Stimulated activated CD4-positive, alpha-beta T cell treated with anti-CD3 and anti-CD28 coated beads, Interleukin-12 subunit alpha, Interleukin-12 subunit beta, amount 100 ng/mL, for 24 hours (primary cell): ENCODE data around the gene PRDM16.

ENCODE experiments used
- DNase-seq, 2 experiments: peaks; one replicate each; pipeline ENCODE4 v3.0.0-alpha.2; 2020; ENCODE audit warnings: low read depth in 2 of 2

The PRDM16 gene

DNA sequence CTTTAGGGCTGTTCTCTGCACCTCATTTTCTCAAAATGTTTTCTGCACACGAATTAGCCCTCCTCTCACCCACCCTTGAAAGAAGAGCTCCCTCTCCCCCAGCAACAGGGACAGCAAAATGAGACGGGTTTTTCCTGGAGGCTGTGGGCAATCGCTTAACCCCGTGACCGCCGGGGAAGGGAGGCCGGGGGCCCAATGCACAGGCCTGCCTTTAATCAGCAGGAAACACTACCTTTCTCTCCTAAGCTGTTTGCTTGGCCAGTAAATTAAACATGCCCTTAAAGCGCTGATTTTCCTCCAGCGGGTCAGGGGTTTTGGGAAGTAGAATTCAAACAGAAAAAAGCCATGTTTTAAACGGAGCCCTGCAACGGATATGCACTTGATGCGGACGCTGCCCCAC lies 114.4 kb downstream of the PRDM16 start:
- no peak for DNase-seq

DNA sequence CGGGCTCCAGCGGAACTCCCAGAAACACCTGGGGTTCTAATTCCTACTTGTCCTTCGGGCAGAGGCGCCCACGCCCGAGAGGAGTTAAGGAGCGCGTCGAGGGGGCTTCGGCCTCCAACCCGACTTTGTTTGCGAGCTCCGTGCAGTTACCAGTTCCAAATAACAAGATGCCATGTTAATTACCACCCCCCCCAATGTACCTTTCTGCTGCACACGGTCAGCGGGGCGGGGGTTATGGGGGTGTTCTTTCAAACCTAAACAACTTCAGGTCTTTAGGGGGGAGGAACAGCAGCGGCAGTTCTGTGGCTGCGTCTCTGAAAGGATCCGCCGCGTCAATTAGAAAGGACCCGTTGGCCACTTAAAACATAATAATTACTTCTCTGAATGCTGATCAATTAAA lies 114.8 kb downstream of the PRDM16 start:
- no peak for DNase-seq

DNA sequence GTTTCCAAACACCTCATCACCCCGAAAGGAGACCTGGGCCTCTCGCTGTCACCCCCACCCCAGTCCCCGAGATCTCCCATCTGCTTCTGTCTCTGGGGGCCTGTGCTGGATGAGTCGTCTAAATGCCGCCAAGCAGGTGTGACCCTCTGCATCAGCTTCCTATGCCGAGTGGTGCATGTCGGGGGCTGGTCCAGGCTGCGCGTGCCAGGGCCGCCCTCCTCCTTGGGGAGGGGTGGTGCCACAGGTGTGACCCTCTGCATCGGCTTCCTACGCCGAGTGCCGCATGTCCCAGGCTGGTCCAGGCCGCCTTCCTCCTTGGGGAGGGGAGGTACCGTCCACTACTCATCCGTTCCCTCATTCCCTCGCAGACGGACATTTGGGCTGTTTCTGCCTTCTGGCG lies 115.7 kb downstream of the PRDM16 start:
- DNase-seq: no peak

DNA sequence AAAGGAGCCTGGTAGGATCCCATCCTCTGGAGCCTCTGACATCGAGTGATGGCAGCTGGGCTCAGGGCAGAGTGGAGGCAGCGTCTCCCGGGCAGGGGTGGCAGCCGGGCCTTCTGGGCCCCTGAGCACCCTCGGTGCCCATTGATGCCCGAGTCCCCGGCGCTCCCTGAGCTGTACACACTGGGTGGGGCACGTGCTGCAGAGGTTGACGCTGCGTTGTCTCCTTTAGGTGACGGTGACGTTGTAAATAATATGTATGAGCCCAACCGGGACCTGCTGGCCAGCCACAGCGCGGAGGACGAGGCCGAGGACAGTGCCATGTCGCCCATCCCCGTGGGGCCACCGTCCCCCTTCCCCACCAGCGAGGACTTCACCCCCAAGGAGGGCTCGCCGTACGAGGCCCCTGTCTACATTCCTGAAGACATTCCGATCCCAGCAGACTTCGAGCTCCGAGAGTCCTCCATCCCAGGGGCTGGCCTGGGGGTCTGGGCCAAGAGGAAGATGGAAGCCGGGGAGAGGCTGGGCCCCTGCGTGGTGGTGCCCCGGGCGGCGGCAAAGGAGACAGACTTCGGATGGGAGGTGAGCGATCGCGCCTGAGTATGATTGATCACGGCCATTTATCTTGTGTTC lies 117.0 kb downstream of the PRDM16 start:
- no peak for DNase-seq

DNA sequence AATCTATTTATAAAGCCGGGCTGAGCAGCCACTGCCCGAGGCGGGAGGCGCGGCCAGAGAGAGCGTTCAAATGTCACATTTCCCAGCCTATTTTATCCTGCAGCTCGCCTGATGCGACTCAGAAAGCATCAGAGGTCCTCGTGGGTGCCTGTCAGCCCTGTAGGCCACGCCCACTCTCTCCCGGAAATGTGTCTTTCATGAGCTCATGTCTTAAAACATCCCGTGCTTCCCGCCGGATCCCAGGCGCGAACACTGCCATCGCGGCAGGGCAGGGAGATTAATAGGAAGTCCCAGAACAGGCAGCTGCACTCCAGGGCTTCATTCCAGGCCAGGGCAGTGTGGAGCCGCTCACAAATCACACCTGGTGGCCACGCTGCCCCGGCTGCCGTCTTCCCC lies 117.5 kb downstream of the PRDM16 start:
- no peak for DNase-seq

DNA sequence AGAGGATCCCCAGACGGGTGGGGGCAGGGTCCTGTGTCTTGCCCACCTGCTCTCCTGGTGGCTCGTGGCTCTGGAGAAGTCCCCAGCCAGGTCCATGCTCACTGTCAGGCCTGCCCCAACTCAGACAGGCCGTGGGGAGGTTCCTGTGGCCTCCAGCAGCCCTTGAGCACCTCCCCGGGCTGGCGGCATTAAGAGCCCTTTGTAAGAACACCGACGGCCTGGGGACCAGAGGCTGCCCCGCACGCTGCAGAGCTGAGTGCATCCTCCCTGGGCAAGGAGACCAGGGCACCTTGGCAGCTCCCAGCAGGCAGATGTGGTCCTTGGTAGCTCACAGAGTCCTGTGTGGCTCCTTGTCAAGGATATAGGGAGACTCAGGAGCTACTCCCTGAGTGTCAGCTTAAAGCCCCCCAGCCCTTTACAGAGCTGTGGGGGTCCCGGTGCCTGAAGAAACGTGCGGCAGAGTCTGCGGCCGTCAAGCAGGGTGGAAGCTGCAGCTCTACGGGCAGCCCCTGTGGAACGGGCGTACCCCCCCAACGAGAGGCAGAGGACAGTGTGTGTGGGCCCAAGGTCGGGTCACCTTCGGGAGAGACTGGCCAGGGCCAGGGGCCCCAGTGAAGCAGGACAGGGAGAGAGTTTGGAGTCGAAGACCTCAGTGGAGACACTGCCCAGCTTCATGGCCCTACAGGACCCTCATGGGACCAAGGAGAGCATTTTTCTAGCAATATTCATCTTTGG lies 118.6 kb downstream of the PRDM16 start:
- DNase-seq: no peak

DNA sequence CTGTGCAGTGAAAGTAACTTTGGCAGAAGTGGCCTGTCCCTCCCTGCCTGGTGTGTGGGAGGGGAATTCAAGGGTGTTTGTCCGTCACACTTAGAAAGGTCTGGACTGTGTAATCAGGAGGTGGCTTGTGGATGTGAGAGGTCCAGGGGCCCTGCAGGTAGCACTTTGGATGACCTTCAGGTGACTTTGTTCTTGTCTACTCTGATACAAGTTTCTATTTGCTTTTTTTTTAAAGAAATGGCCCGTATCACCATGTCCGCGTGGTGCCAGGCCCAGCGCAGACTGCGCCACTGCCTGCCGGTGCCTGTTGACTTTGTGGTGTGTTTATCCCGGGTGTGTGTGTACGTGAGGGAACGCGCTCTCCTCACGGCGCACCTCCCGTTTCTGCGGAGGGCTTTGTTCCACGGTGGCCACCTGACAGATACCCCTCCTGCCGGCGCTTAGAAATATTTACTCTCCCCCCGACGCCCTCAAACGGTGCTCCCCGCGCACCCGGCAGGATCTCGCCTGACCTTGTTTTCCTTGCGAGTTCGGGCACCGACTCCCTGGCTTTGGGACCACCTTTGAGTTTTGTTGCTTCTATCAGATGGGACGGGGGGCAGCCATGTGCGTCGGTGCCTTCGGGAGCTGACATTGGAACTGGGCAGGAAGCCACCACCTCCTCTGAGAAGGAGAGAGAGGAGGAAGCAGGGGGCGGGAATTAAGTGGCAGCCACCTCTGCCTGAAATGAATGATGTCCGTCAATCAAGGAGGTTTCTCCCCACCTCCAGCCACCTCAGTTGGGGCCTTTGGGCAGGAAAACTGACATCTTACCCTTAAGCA lies 119.4 kb downstream of the PRDM16 start:
- no peak for DNase-seq

DNA sequence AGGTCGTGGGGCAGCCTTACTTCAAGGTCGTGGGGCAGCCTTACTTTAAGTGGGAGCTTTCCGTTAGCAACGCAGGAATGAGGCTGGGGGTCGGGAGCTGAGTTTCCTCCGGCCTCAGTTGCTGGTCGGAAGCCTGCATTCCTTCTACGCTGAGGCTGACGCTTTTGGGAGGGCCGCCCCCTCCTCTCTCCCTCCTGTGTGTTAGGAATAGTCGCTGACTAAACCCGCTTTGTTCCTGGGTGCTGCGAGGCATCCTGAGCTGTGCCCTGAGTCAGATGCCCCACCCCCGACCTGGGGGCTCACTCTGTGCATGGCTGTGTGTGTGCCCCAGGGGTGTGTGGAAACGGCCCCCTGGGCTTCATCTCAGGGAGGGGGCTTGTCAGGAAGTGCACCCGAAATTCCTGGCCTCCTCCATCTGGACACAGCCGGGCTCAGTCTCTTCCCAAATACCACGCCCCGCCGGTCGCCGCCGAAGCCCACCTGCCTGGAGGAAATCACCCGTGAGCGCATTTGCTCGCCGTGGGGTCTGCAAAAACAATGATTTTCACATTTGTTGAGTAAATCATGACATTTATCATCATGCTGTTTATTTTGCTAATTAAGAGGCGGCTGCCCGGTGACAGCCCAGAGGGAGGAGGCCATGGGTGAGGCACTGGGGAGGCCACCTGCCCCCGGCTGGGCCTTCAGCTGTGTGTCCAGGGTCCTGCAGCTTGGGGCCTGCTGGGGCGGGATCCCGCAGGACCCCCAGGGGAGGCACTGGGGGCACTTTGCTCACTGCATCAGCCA lies 121.4 kb downstream of the PRDM16 start:
- no peak for DNase-seq

DNA sequence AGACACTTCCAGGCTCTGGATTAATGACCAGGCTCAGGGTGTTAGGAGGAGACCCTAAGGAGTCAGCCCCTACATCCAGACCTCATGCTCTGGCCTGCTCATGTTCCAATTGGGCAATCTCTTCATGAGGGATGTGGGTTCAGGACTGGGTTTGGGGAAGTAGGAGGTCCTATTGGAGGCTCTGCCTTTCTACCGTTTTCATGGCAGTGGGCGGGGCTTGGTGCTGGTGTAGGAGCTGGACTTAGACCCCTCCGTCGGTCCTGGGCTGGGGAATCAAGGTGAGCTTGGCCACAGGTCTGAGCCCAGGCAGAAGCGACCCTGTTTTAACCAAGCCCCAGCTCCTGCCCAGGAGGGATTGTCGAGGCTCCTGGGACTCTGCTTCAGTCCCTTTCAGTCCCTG lies 123.4 kb downstream of the PRDM16 start:
- no peak for DNase-seq

DNA sequence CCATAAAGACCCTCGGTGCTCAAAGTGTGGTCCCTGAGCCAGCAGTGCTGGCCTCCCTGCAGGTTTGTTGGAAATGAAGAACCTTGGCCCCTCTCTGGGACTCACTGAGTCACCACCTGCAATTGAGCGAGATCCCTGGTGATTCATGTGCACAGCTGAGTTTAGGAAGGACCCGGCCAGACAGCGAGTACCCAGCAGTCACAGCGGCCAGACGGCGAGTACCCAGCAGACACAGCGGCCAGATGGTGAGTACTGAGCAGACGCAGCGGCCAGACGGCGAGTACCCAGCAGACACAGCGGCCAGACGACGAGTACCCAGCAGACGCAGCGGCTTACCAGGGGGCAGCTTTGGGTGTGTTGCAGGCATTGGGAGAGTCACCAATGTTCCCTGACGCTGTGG lies 123.8 kb downstream of the PRDM16 start:
- no peak for DNase-seq

DNA sequence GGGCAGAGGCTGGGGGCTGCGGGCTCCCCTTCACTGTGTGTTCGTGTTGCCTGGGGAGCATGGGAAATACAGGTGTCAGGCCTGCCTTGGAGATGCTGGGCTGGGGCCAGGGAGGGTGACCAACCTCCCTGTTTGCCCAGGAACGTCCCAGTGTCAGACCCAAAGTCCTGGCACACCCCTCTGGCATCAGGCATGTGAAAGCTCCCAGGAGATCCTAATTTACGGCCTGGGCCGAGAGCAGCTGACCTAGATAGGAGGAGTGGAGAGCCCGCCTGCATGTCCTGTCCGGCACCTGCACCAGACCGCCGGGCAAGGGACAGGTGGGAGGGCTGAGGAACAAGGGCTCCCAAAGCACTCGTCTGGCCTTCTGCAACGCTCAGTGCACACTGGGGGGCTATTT lies 124.8 kb downstream of the PRDM16 start:
- no peak for DNase-seq

DNA sequence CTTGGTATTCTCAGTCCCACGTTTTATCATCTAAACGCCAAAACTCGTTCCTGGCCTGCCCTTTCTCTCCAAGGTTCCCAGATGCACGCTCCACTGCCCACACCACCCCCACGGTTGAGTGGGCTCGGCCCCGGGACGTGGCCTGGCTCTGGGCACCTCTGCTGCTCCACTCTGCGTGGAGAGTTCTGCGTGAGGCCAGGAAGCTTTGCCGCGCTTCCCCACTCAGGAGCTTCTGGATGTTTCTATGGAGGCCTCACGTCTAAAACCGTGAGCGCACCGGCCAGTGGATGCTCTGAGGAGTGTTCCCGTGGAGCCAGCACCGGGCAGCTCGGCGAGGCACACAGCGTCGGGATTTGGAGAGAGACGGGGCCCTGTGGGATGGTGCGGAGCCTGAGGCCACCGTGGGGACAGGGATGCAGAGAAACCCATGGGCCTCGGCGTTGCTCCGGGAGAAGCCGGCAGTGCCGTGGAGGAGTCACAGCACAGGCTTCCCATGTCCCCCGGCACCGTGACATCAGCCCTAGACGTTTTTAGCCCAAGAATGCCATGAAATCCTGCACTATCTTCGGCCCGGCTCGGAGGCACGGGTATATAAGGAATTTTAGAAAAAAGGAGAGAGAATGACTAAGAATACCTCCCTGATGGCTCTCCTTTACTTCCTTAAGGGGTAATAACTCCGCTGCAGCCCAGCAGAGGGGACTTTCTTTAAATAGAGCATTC lies 125.9 kb downstream of the PRDM16 start:
- DNase-seq: no peak

DNA sequence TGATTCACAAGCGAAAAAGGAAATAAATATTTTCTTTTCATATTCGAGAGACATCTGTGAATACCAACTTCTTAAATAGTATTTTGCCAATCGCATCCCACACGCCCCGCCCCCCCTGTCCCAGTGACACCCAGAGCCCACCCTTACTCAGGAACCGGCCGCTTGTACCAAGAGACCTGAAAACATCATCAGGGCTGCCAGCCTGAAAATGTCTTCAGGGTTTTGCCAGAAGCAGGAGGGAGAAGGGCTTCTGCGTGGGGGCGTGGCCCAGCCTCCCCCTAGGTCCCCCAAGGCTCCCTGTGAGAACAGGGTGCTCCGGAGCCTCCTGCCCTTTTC lies 126.4 kb downstream of the PRDM16 start:
- DNase-seq: no peak

DNA sequence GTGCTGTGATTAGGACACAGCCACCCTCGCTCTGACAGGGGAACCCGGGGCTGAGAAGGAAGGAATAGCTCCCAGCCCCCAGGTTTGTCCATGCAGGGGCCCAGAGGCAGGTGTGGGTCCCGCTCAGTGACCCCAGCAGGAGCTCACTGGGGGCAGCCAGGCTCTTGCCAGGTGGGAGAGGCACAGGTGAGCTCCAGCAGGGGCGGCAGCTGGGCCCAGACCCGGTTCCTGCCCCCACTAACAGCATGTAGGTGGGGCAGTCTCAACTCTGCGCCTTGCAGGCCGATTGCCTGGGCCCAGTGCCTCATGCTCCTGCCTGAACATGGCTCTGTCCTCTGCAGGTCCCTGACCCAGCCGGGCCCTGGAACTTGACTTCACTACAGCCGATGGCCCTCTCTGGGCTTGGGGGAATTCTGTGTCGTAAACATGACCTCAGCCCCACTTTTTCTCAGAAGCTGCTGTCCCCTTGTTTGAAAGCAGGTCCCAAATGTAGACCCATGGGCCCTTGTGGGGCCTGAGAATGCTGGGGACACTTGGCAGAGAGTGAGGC lies 127.0 kb downstream of the PRDM16 start:
- DNase-seq: no peak

DNA sequence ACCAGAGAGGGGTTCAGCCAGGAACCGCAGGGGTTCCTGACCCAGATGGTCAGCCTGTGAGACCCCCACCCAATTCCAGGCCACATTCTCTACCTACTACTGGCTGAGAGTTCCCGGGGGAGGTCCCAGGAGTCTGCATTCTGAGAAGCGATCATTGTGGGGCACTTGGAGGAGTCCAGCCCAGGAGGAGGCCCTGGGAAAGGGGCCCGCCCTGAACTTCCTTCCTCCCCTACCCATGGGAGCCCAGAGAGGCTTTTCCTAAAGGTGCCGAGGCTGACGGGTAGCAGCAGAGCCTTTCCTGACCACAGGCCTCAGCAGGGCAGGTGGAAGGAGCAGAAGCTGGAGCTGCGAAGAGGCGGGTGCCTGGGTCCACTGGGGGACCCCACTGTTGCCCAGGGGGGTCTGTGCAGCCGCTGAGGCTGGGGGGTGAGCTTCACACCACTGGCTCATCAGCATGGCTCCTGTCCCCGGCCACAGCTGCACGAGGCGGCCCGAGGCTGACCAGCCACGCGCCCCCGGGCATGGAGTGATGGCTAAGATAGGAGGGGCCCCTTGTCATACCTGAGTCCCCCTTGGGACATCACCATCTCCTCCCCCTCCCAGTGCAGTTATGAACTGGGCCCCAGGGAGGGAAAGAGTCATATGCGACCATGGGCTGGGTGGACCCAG lies 127.7 kb downstream of the PRDM16 start:
- DNase-seq: no peak

DNA sequence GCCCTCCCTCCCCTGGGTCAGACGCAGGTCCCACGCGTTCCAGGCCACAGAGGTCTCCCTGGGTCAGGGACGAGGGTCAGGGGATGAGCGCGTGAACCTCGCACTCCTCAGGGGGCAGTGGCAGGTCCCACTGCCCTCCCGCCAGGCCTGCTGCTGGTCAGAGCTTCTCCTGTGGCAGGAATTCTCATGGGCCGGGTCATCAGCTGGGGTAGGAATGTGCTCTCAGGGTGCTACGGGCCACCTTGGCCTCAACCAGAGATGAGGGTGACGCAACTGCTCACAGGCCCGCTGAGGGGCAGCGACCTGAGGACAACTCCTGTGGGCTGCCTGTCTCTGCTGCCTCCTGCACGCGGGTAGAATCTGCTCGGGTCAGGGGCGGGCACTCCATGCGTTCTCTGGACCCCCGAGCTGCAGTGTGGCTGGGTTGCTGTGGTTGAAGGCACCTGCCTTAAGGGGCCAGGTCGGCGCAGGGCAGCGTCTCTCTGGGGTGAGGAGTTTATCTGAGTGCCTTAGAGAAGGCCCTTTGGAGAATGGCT lies 128.8 kb downstream of the PRDM16 start:
- no peak for DNase-seq

DNA sequence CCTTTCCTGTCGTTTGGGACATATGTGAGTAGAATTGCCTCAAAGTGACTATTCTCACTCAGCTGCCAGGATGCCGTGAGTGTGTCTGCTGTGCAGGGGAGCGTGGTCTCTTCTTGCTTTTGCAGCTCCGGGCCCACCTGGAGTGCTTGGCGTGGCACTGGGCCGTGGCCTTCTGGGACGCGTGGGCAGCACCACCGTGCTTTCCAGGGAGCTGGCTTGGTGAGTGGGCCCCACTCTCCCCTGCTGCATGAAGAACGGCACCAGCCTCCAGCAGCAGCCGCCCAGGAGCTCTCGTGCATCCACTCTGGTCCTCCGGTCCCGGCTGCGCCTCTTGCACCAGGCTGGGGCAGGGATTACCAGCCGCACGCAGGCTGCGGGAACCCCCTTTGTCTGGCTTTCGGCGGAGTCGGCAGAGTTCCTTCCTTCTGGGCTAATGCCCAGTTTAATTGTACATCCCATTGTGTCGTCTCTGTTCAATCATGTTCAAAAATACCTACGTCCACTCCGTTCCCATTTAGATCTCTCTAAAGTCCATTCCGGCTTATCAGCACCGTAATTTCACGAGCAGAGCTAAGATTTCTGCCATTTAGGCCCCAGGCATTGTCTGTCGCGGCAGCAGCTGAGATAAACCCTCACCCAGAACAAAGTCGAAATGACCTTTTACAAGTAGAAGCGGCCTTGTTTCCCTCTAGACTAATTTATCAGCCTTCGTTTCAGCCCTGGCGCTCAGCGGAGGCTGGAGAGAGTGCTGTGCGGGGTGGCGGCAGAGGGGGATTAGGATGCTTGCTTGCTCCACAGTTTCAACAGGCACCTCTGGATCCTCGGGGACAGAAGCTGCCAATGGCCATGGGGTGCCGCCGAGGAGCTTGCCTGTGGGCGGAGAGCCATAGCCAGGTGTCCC lies 129.6 kb downstream of the PRDM16 start:
- DNase-seq: no peak

DNA sequence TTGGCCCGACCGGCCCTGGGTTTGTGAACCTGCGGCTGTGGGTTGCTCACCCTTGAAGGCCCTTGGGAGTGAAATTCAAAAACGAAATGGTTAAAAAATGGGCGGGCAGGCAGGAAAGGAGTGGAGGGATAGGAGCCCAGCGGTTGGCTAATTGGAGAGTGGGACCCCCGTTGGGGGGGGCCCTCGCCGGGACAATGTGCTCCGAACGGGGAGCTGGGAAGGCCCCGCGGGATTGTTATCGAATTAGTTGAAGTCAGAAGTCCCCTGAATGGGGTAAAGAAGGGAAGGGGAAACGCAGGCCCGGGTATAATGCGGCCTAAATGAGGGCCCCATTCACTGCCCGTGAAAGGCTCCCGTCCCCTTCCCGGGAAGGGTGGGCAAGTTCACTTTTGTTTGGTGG lies 135.7 kb downstream of the PRDM16 start:
- no peak for DNase-seq

DNA sequence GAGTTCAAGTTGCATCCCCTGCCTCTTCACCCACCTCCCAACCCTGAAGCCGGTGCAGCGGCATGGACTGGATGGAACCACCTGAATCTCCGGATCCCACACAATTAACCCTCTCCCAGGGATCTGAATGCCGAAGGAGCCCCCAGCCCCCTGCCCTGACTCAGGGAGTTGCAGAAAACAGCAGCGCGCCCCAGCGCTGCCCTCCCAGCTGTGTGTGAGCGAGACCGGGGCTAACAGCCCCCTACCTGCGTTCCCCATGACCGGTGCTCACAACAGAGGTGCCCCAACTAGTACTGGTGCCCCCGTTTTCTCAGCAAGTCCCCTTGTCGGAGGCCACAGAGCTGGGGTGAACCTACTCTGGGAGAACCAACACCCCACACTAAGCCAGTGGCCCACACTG lies 136.8 kb downstream of the PRDM16 start:
- no peak for DNase-seq
